ENCODE measurements around the gene MYLK.
"Not testable (repeated sequence)": the region's sequence is repeated elsewhere in the genome, so short reads cannot be mapped to it uniquely, and the experiment has no call there.

MYLK gene, protein sequence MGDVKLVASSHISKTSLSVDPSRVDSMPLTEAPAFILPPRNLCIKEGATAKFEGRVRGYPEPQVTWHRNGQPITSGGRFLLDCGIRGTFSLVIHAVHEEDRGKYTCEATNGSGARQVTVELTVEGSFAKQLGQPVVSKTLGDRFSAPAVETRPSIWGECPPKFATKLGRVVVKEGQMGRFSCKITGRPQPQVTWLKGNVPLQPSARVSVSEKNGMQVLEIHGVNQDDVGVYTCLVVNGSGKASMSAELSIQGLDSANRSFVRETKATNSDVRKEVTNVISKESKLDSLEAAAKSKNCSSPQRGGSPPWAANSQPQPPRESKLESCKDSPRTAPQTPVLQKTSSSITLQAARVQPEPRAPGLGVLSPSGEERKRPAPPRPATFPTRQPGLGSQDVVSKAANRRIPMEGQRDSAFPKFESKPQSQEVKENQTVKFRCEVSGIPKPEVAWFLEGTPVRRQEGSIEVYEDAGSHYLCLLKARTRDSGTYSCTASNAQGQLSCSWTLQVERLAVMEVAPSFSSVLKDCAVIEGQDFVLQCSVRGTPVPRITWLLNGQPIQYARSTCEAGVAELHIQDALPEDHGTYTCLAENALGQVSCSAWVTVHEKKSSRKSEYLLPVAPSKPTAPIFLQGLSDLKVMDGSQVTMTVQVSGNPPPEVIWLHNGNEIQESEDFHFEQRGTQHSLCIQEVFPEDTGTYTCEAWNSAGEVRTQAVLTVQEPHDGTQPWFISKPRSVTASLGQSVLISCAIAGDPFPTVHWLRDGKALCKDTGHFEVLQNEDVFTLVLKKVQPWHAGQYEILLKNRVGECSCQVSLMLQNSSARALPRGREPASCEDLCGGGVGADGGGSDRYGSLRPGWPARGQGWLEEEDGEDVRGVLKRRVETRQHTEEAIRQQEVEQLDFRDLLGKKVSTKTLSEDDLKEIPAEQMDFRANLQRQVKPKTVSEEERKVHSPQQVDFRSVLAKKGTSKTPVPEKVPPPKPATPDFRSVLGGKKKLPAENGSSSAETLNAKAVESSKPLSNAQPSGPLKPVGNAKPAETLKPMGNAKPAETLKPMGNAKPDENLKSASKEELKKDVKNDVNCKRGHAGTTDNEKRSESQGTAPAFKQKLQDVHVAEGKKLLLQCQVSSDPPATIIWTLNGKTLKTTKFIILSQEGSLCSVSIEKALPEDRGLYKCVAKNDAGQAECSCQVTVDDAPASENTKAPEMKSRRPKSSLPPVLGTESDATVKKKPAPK (N-terminal part only)

GRCh38 chr3:123884203-123884831 is at the start of gene MYLK:
Gene MYLK, minus strand, starts transcription at chr3:123884332. Its CDS starts 90,491 bp downstream, at chr3:123793841.
- peak in 1 of 2 donors; percentile 3 for DNase-seq (ENCODE audit: low read depth in 2 of 2)

- DNase-seq (ENCODE audit: low read depth in 2 of 2), result no peak
These were observed 46.3 kb upstream of the MYLK start for GRCh38 chr3:123930445-123930844.

DNA sequence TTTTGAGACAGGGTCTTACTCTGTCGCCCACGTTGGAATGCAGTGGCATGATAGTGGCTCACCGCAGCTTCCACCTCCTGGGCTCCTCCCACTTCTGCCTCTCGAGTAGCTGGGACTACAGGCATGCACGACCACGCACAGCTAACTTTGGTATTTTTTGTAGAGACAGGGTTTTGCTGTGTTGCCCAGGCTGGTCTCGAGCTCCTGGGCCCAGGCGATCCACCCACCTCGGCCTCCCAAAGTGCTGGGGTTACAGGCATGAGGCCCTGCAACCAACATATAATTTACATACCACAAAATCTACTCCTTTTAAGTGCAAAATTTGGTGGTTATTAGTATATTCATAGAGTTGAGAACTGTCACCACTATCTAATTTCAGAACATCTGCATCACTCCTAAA is 45.2 kb upstream of the MYLK start:
- DNase-seq (ENCODE audit: low read depth in 2 of 2), result no peak

GRCh38 chr3:123926396-123926795 is 42.3 kb upstream of the MYLK start:
- no peak for DNase-seq (ENCODE audit: low read depth in 2 of 2)

DNA sequence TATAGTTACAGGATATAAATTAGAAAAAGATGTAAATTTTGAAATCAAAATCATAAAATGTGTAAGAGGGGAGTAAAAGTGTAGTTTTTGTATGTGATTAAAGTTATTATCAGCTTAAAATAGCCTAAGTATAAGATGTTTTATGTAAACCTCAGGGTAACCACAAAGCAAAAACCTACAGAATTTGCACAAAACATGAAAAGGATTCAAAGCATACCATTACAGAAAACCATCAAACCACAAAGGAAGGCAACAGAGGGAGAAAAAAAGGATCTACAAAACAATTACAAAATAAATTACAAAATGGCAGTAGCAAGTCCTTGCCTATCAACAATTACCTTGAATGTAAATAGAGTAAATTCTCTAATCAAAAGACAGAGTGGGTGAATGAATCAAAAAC is 36.7 kb upstream of the MYLK start:
- no peak for DNase-seq (ENCODE audit: low read depth in 2 of 2)

DNA sequence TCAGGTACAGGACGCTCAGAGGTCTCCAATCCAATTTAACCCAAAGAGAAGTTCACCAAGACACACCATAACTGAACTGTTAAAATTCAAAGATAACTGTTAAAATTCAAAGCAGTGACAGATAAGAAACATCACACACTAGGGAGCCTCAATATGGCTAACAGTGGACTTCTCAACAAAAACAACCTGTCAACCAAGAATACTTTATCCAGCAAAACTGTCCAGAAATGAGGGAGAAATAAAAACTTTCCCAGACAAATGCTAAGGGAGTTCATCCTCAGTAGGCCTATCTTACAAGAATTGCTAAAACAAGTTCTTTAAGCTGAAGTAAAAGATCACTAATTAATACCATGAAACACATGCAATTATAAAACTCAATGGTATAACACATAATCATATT is 36.3 kb upstream of the MYLK start:
- no peak for DNase-seq (ENCODE audit: low read depth in 2 of 2)

GRCh38 chr3:123919353-123919752 is 35.2 kb upstream of the MYLK start:
- no peak for DNase-seq (ENCODE audit: low read depth in 2 of 2)

DNA sequence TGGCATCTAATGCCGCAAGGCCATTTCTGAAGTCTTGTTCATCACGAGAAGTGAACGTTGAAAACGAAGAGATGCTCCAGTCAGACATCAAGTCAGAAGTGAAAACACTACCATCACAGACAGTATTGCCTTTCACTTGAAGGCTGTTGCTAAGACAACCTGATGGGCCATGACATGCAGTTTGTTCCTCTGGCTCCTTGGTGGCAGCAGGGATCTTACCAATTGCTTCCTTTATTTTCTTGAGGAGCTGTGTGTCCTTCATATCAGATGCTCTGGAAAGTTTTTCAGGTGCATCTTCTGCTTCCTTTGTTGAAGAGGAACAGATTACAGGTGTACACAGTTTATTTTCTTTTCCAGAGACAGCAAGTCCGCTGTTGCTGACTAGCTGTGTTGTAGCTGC is 30.7 kb upstream of the MYLK start:
- no peak for DNase-seq (ENCODE audit: low read depth in 2 of 2)

GRCh38 chr3:123909785-123910184 is 25.7 kb upstream of the MYLK start:
- no peak for DNase-seq (ENCODE audit: low read depth in 2 of 2)

GRCh38 chr3:123907720-123908119 is 23.6 kb upstream of the MYLK start:
- DNase-seq (ENCODE audit: low read depth in 2 of 2), result no peak

GRCh38 chr3:123899300-123899865 is 15.3 kb upstream of the MYLK start:
- DNase-seq (ENCODE audit: low read depth in 2 of 2), result no peak

GRCh38 chr3:123893012-123893411 is 8.9 kb upstream of the MYLK start:
- no peak for DNase-seq (ENCODE audit: low read depth in 2 of 2)

- DNase-seq (ENCODE audit: low read depth in 2 of 2), result no peak
These were observed 8.1 kb upstream of the MYLK start for GRCh38 chr3:123892195-123892594.

DNA sequence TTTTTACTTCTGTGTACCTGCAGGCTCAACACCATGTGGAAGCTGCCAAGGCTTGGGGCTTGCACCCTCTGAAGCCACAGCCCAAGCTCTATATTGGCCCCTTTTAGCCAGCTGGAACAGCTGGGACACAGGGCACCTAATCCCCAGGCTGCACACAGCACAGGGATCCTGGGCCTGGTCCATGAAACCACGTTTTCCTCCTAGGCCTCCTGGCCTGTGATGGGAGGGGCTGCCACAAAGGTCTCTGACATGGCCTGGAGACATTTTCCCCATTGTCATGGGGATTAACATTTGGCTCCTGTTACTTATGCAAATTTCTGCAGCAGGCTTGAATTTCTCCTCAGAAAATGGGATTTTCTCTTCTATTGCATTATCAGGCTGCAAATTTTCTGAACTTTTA is 6.9 kb upstream of the MYLK start:
- not testable (repeated sequence) for DNase-seq (ENCODE audit: low read depth in 2 of 2)

DNA sequence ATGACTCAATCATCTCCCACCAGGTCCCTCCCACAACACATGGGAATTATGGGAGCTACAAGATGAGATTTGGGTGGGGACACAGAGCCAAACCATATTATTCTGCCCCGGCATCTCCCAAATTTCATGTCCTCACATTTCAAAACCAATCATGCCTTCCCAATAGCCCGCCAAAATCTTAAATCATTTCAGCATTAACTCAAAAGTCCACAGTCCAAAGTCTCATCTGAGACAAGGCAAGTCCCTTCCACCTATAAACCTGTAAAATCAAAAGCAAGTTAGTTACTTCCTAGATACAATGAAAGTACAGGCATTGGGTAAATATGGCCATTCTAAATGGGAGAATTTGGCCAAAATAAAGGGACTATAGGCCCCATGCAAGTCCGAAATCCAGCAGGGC is 6.0 kb upstream of the MYLK start:
- DNase-seq (ENCODE audit: low read depth in 2 of 2), result not testable (repeated sequence)

GRCh38 chr3:123884993-123885392 is 861 bp upstream of the MYLK start:
- DNase-seq (ENCODE audit: low read depth in 2 of 2), result no peak

GRCh38 chr3:123883701-123884202 is 380 bp downstream of the MYLK start:
- DNase-seq (ENCODE audit: low read depth in 2 of 2), result no peak

- DNase-seq (ENCODE audit: low read depth in 2 of 2), result no peak
These were observed 1.0 kb downstream of the MYLK start for GRCh38 chr3:123883111-123883510.

GRCh38 chr3:123881771-123882170 is 2.4 kb downstream of the MYLK start:
- no peak for DNase-seq (ENCODE audit: low read depth in 2 of 2)

DNA sequence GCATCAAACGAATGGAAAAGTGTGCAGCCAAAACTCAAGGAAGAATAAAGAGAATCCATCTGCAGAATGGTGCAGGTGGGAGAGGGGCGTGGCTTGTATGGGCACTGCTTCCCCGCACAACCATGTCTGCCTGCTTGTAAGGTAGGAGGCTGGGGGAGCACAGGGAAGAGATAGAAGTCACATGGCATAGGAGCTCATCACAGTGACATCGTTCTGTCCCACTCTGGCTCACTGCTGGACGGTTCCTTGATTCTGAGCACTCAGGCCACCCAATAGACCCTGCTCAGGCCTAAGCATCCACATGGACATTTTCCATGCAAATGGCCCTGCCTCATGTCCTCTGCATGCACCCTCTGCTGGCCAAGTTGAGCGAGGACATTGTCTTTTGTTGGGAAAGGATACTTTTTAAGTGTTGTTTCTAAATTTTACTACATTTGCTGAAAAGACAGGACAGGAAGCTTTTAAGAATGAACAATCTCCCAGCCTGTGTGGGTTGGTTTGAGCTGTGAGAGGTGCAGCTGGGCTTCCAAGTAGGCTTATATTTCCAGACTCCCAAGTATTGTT is 3.1 kb downstream of the MYLK start:
- DNase-seq (ENCODE audit: low read depth in 2 of 2), result no peak

GRCh38 chr3:123878807-123879206 is 5.3 kb downstream of the MYLK start:
- no peak for DNase-seq (ENCODE audit: low read depth in 2 of 2)
